Measurements from ENCODE around the gene RERE. TPM values are rescaled to one million over a fixed set of nuclear protein-coding genes. Genes with fewer than 3 reads are reported as not detected.

RERE gene
- total and polyA plus RNA-seq, 11 donors = 53.5 to 236 (median 121) TPM

DNA sequence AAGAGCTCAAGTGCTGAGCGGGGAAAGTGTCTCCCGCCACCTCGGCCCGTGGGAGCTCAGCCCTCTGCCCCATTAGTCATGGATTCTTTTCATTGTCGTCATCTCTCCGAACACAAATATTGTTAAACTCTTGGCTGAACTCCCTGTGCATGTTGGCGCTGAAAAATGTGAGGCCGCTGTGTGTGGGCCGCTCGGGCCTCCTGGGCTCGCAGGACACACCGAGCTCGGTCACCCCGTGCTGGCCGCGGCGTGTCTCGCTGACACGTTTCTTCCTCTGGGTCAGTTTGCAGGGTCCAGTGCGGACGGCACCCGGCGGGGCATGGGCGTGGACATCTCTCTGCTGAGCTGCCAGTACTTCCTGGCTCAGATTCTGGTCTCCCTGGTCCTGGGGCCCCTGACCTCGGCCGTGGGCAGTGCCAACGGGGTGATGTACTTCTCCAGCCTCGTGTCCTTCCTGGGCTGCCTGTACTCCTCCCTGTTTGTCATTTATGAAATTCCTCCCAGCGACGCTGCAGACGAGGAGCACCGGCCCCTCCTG lies 473.9 kb downstream of the RERE start:
- peak; percentile 45 to 77 (median 70) for ATAC-seq
- Histone ChIP-seq H3K4me1 (peaks cover 0 to 15% (median 6%) of the 10 kb centered on the region in 12 donors), H3K27me3 (no peaks in the 10 kb centered on the region), H3K4me3 (peak overlapping the region in 3 of 12 donors; percentile 23 to 37 (median 29)), H3K9me3 (no peaks in the 10 kb centered on the region), H3K27ac (peak overlapping the region in 10 of 12 donors; percentile 2 to 79 (median 46)), H3K36me3 (peaks cover 0 to 6% (median 0%) of the 10 kb centered on the region in 9 donors)
- peak in 2 of 5 donors; percentile 77 to 78 for DNase-seq
- WGBS, 4 donors = 54 to 74% (median 63%) methylated on average over 24 to 32 of the region's 32 CpGs
- intact Hi-C loops (cut with DNase I) = loop anchor here in 4 of 10 donors (2.0 to 10.0 kb wide), 2 partner anchors 17 to 329 kb away; no protein-coding TSS in a partner anchor
- TF ChIP-seq, protein P1, sequence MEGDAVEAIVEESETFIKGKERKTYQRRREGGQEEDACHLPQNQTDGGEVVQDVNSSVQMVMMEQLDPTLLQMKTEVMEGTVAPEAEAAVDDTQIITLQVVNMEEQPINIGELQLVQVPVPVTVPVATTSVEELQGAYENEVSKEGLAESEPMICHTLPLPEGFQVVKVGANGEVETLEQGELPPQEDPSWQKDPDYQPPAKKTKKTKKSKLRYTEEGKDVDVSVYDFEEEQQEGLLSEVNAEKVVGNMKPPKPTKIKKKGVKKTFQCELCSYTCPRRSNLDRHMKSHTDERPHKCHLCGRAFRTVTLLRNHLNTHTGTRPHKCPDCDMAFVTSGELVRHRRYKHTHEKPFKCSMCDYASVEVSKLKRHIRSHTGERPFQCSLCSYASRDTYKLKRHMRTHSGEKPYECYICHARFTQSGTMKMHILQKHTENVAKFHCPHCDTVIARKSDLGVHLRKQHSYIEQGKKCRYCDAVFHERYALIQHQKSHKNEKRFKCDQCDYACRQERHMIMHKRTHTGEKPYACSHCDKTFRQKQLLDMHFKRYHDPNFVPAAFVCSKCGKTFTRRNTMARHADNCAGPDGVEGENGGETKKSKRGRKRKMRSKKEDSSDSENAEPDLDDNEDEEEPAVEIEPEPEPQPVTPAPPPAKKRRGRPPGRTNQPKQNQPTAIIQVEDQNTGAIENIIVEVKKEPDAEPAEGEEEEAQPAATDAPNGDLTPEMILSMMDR (IDR thresholded peaks at IDR 0.05) = no peak
- no peak for TF ChIP-seq POLR2A (IDR thresholded peaks at IDR 0.05)

DNA sequence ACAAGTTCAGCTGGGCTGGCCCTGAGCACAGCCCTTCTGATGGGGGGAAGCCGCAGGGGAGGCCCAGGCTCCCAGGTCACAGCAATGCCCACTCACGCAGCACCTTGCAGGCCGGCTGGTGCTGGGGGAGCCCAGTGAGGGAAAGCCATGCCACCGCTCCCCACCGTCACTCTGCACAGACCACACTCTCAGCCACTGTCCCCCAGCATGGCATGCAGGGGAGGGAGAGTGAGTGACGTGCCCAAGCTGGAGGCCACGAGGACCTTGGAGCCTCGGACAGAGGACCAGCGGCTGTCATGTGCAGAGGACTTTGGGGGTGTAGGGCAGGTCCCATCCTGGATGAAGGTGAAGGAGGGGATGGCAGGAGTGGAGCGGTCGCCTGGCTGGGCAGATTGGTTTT lies 474.4 kb downstream of the RERE start:
- Histone ChIP-seq H3K27me3 (no peaks in the 10 kb centered on the region), H3K4me1 (peaks cover 0 to 13% (median 5%) of the 10 kb centered on the region in 12 donors), H3K27ac (peak overlapping the region in 9 of 12 donors; percentile 2 to 79 (median 47)), H3K9me3 (no peaks in the 10 kb centered on the region), H3K4me3 (peak overlapping the region in 3 of 12 donors; percentile 23 to 37 (median 29)), H3K36me3 (peaks cover 0 to 6% (median 0%) of the 10 kb centered on the region in 9 donors)
- intact Hi-C loops (cut with DNase I) = loop anchor here in 3 of 10 donors (10.0 kb wide), 1 partner anchor 328 kb away; no protein-coding TSS in a partner anchor
- ATAC-seq (peak in 2 of 4 donors; percentile 7 to 12), DNase-seq (peak in 1 of 5 donors; percentile 45)
- WGBS, 4 donors = 83 to 91% (median 86%) methylated on average over 11 of the region's 11 CpGs
- no peak for TF ChIP-seq POLR2A (IDR thresholded peaks at IDR 0.05)
- TF ChIP-seq, protein P1 (IDR thresholded peaks at IDR 0.05) = no peak

DNA sequence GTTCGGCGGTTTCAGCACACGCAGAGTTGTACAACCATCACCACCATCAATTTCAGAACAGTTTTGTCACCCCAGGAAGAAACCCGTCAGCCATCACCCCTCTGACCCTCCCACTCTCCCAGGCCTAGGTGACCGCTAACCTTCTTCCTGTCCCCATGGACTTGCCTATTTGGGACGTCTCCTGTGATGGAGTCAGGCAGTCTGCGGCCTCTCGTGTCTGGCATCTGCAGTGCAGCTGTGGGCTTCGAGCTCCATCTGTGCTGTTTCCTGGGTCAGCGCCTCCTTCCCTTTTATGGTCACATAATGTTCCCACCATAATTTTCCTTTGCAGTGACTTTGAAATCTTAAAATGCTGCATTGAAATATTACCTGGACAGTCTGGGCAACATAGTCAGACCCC lies 475.1 kb downstream of the RERE start:
- H3K27me3 ChIP-seq = no peaks in the 10 kb centered on the region
- peak in 2 of 4 donors; percentile 32 to 61 for ATAC-seq
- H3K4me1 ChIP-seq = peaks cover 0 to 13% (median 2%) of the 10 kb centered on the region in 12 donors
- no peak for TF ChIP-seq POLR2A (IDR thresholded peaks at IDR 0.05)
- TF ChIP-seq, protein P1 (IDR thresholded peaks at IDR 0.05) = peak in 4 of 12 donors; percentile 10 to 29 (median 16)
- H3K27ac ChIP-seq = peak overlapping the region in 1 of 12 donors; percentile 79
- peaks cover 0 to 9% (median 0%) of the 10 kb centered on the region in 9 donors for H3K36me3 ChIP-seq
- no peaks in the 10 kb centered on the region for H3K9me3 ChIP-seq
- peak in 2 of 5 donors; percentile 35 to 58 for DNase-seq
- intact Hi-C loops (cut with DNase I) = loop anchor here in 3 of 10 donors (10.0 kb wide), 1 partner anchor 328 kb away; no protein-coding TSS in a partner anchor
- no peak overlapping the region for H3K4me3 ChIP-seq
- 75 to 81% (median 79%) methylated on average over 10 of the region's 10 CpGs for WGBS, 4 donors

DNA sequence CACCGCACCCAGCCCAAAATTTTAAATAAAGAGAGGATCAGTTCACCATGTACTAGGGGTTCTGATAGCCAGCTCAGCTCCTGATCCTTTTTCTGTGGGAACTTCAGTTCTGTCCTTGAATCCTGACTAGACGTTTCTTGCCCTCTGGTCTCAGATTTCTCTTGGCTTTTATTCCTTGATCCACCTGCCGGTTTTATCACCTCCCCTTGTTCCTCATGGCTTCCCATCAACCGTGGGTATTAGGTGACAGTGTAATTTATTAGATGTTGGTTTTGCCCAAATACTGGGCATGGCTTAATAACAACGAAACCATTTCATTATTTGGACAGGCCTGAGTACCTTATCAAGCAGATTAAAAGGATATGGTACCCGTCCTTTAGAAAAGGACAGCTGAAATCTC lies 477.0 kb downstream of the RERE start:
- intact Hi-C loops (cut with DNase I) = loop anchor here in 3 of 10 donors (10.0 kb wide), 1 partner anchor 326 kb away; no protein-coding TSS in a partner anchor
- no peak overlapping the region for H3K27ac ChIP-seq
- WGBS, 4 donors = 89 to 90% (median 90%) methylated on average over 6 of the region's 6 CpGs
- H3K9me3 ChIP-seq = no peaks in the 10 kb centered on the region
- no peak for ATAC-seq
- no peaks in the 10 kb centered on the region for H3K27me3 ChIP-seq
- H3K4me1 ChIP-seq = peaks cover 0 to 13% (median 2%) of the 10 kb centered on the region in 12 donors
- DNase-seq = no peak
- H3K36me3 ChIP-seq = peaks cover 0 to 16% (median 0%) of the 10 kb centered on the region in 9 donors
- no peak overlapping the region for H3K4me3 ChIP-seq
- TF ChIP-seq, protein P1 (IDR thresholded peaks at IDR 0.05) = no peak
- TF ChIP-seq POLR2A (IDR thresholded peaks at IDR 0.05) = no peak

Data from heart left ventricle (tissue), 16 donors.